Kasumi-1 (cell line): Measurements from ENCODE around the gene OR6J1.
"Not testable (repeated sequence)": the region's sequence is repeated elsewhere in the genome, so short reads cannot be mapped to it uniquely, and the experiment has no call there.

Experiments used
- DNase-seq, 2 experiments: peaks; one replicate each; lab custom pipeline; 2025; lab: John Stamatoyannopoulos, UW

Gene OR6J1

DNA sequence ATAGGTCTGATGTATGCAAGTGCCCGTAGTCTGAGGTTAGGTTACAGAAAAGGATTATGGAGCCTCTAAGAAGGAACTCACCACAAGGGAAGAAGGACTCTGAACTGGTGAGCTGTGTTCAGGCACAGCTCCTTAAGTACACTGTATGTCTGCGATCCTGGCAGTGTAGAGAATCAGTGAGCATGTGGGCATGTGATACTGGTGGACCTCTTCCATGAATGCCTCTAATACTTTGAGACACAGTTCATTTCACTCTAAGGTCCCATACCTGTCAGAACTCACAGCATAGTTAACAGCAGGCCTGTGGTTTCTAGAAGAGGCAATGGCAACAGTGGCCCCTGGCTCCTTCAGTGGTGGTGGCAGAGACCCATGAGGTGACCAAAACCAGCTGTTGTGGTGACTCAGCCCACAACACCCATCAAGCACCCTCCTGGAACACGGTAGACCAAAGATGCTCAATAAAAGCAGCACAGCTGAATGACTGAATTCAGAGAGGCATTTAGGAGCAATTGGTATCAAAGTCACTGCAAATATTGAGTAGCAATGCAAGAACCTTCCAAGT, 6.9 kb upstream of the OR6J1 start:
- peak in 1 of 2 experiments; percentile 9 for DNase-seq

DNA sequence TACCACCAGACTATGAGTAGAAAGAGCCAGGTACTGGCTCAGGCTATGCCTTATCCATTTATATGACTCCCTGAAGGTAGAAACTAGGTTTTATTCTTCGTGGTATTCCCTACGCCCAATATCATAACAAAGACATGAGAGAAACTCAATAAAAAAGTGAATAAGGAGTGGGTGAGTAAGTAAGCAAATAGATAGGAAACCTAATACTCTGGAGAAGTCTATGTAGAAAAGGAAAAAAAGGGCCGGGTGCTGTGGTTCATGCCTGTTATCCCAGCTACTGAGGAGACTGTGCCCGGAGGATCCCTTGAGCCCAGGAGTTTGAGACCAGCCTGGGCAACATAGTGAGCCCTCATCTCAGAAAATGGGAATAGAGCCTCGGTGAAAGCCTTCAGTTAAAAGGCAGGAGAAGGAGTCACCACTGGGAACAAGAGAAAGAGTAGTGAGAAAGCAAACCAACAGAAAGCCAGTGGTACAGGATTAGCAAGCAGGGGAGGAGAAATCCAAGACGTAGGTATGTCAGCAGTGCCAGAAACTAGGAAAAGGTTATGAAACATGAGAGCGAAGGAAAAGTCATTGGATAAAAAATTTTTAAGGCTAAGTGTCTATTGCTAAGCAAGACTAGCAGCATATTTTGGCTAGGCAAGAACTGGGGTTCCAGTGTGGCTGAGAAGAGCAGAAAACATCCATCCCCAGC, 6.0 kb upstream of the OR6J1 start:
- no peak for DNase-seq

GRCh38 chr14:22648506-22648905, 4.4 kb upstream of the OR6J1 start:
- no peak for DNase-seq

DNA sequence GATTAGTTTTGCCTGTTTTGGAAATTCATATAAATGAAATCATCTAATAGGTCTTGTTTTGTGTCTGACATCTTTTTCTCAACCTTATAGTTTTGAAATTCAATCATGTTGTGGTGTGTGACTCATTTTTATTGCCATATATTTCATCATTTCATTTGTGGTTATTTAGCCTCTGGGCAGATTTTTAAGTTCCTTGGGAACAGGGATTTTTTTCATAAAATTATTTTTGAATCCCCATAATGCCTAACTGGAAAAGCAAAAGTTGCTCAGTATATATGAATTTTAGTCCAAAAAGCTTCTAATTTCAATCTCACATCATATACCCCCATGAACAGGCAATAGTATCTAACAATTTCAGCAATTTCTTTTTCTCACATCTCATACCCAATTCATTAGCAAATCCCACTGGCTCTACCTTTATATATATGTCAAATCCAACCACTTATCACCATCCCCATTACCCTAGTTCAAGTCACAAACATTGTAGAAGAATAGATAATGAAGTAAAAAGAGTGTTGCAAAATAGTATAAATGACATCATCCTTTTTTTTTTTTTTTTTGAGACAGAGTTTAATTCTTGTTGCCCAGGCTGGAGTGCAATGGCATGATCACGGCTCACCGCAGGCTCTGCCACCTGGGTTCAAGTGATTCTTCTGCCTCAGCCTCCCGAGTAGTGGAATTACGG, 2.6 kb upstream of the OR6J1 start:
- DNase-seq = no peak

DNA sequence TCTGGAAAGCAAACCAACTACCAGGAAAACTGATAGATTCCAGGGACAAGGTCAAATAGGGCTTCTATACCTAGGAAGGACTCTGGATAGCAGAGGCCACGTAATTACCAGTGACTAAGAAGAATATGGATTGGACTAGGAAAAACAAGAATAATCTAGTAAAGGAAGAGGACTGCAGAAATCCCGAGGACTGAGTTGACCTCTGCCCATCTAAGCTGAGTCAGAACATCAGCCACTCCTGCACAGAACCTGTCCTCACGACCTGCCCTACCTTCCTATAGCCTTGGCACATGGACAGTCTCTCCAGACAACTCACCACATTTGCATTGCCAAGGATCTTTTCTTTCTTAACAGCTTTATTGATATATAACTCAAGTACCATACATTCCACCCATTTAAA, 2.3 kb downstream of the OR6J1 start:
- DNase-seq = no peak

DNA sequence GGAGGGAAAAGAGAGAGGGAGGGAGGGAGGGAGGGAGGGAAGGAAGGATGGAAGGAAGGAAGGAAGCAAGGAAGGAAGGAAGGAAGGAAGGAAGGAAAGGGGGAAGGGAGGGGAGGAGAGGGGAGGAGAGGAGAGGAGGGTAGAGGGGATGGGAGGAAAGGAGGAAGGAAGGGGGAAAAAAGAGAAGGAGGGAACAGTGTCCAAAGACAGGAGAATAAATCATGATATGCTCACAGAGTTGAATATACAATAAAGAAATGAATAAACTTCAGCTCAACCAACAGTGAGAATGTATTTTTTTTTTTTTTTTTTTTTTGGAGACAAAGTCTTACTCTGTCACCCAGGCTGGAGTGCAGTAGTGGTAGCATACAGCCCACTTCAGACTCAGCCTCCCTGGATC, 4.0 kb downstream of the OR6J1 start:
- no peak for DNase-seq

GRCh38 chr14:22635980-22636379, 8.2 kb downstream of the OR6J1 start:
- DNase-seq = not testable (repeated sequence)

- peak in 1 of 2 experiments; percentile 23 for DNase-seq
These were observed 9.8 kb downstream of the OR6J1 start for GRCh38 chr14:22634233-22634900.

DNA sequence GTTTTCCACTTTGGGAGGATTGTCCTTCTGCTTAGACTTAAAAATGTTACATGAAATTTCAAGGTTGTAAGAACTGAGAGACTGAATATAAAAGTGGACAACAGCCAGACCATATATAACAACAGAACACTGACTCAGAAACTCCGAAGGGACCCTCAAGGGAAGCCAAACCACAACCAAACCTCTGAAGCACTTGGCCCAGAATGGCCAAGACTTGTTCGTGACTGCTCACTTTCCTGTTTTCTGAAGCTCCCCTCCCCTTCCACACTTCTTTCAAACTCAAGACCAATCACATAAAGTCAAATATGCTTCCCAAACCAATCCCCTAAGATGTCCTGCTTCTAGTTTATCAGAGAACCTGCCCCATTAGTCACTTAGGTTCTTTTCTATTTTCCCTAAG, 13.7 kb downstream of the OR6J1 start:
- DNase-seq = no peak

DNA sequence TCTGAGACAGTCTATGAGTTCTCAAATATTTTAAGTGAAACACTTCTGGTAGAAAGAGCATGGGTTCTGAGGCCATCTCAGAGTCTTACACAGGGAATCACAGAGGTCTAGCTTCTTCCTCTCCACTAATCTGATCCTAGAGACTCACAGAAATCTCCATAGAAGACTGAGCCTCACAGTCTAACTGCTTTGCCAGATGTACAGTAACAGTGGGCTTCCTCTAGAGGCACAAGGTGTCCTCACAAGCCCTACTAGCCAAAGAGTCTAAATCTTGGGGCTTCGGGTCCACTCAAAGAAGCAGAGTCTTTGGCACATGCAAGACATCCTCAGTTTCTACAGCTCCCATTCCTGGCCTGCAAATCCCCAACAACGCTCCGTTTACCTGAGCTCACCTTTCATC, 14.1 kb downstream of the OR6J1 start:
- DNase-seq = no peak

GRCh38 chr14:22629361-22629760, 14.8 kb downstream of the OR6J1 start:
- DNase-seq = no peak

DNA sequence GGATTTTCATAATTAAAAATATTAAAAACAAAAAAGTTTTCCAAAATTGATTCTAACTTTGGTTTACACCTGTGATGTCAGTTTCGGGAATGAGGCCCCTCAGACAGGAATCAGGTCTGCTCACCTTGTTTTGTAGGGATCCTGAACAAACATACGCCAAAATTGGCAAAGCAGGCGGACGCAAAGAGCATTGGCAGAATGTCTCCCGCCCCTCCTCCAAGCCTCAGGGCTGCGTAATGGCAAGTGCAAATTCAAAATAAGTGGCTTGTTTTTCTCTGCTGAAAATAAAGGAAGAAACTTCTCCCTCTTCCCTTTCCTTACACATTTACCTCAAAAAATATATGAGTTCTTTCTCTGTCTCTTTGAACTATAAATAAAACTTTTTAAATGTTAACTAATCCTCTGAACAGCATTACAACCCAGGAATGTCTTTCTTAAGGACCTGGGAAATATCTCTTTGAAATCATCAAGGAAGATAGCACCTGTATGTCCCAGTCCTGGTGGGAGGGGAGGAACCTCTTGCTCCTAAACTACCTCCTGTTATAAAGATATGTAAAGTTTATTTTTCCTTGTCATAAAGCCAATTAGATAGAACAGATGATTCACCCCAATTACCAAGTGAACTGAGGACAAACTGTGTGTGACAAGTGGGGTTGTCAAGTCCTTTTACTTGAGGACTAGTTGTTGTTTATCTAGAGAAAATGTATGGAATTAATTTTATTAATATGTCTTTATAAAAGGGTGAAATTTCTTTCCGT, 16.5 kb downstream of the OR6J1 start:
- DNase-seq = no peak

GRCh38 chr14:22626590-22626989, 17.6 kb downstream of the OR6J1 start:
- DNase-seq = no peak

GRCh38 chr14:22623047-22623446, 21.1 kb downstream of the OR6J1 start:
- peak; percentile 27 to 46 for DNase-seq

DNA sequence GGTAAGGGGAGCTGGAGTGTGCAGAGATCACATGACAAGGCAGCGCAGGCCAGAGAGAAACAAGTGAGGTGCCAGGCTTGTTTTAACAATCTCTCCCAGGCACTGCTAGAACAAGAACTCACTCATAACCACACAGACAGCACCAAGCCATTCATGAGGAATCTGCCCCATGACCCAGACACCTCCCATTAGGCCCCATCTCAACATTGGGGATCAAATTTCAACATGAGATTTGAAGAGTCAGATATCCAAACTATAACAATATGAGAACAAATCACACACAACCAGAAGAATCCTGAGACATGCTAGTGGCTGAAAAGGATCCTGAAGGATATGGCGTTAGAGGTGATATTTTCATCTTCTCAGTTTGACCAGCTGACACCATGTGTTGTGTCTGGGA, 21.9 kb downstream of the OR6J1 start:
- DNase-seq = no peak

DNA sequence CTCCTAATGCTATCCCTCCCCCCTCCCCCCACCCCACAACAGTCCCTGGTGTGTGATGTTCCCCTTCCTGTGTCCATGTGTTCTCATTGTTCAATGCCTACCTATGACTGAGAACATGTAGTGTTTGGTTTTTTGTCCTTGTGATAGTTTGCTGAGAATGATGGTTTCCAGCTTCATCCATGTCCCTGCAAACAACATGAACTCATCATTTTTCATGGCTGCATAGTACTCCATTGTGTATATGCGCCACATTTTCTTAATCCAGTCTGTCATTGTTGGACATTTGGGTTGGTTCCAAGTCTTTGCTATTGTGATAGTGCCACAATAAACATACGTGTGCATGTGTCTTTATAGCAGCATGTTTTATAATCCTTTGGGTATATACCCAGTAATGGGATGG, 28.4 kb downstream of the OR6J1 start:
- DNase-seq = not testable (repeated sequence)

DNA sequence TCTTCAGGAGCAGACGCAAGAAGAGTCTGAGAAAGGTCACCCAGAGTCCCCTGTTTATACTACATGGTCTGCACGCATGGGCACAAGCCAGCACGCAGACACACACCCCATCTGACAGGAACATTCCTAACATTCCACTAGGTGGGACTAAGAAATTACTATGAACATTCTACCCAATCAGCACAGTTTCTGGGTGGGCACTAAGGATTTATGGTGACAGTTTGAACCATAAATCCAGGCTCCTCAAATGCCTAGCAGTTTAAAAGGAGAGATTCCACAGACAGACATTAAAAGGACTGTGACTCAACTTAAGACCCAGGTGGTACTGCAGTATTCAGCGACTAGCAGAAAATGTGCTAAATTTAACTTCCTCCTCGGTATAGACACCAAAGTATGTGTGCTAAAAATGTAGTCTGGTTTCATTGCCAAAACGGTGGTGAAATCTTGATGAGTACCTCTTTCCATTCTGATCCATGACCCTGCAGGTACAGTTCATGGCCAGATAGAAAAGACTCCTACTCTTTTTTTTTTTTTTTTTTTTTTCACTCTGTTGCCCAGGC, 29.8 kb downstream of the OR6J1 start:
- DNase-seq = peak; percentile 8 to 11

DNA sequence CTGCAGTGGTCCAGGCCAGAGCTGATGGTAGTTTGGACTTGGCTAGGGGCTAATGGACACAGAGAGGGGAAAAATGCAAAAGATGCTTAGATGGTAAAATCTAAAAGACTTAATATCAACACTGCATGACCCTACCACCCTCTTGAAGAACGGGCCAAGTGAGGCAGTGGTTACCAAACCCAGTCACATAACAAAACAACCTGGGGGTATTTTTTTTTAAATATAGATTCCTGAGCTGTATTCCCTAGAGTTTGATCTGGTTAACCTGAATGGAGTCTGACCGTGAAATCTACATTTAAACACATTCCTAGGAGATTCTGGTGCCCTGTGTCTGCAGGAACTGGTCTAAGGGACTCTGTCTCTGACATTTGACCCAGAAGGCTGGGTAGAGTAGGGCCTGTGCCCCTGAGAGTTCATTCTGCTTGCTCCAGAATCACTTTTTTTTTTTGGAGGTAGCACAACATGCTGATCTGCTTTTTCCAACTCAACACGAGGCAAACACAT, 30.4 kb downstream of the OR6J1 start:
- DNase-seq = no peak

DNA sequence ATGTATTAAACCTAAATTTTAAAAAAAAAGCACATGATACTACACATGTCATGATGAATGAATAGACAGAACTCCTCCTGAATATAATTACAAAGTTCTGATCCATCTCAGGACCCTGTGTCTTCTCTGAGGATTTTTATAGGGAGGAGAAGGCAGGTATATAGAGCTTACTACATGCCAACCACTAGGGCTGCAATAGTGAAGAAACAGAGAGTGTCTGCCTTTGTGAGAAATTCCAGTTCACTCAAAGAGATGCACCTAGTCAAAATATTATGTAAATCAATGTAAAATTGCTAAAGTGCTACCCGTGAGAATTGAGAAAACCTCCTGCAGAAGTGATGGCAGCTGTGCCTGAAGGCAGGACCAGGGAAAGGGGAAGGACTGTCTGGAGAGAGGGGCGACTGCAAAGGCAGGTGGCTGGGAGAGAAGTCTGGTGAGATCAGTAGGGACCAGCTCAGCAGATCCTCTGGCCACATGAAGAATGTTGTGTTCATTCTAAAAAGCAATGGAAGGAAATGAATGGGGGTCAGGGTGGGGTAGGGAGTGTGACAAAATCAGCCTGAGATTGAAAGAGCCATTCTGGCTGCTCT, 31.0 kb downstream of the OR6J1 start:
- no peak for DNase-seq

- DNase-seq = no peak
These were observed 33.2 kb downstream of the OR6J1 start for GRCh38 chr14:22610931-22611330.

DNA sequence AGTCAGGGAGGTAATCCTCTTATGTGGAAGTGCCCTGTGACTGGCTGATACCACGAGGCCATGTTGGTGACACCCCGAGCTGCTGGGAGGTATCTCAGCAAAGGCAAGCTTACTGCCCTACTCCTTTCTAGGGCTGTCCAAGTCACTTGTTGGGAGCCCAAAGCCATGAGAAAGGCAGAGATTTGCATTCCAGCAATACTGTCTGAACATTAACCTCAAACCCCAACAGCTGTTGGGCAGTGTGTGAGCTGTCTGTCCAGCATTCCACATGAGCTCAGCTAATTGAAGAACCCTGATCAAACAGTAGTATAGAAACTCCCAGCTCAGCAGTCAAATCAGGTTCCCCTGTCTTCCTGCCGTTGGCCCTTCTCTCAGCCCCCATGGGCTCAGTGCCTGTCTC, 36.9 kb downstream of the OR6J1 start:
- no peak for DNase-seq
